ENCODE data around the gene ACADVL. TPM values are rescaled to one million over a fixed set of nuclear protein-coding genes. Genes with fewer than 3 reads are reported as not detected.

Gene ACADVL
- total RNA-seq, 1 donor from 2014 or later, result 702 TPM

- DNase-seq (ENCODE audit: low read depth), result peak; percentile 69
Measured at GRCh38 chr17:7250695-7251627, 31.2 kb downstream of the ACADVL start.

GRCh38 chr17:7251661-7252175 lies 32.0 kb downstream of the ACADVL start, which contains the start of gene CTDNEP1:
CTDNEP1 (minus strand) TSS chr17:7251734; CDS start chr17:7251296, 438 bp downstream.
- peak; percentile 100 for DNase-seq (ENCODE audit: low read depth)

- DNase-seq (ENCODE audit: low read depth), result peak; percentile 95
Measured at GRCh38 chr17:7252176-7253043, 32.7 kb downstream of the ACADVL start, which contains the start of gene ELP5. ELP5 (plus strand) TSS chr17:7252215; CDS start chr17:7252551, 336 bp downstream.

- DNase-seq (ENCODE audit: low read depth), result no peak
Measured at GRCh38 chr17:7253082-7253481, 33.3 kb downstream of the ACADVL start.

- DNase-seq (ENCODE audit: low read depth), result no peak
Measured at GRCh38 chr17:7254511-7254910, 34.8 kb downstream of the ACADVL start.

- no peak for DNase-seq (ENCODE audit: low read depth)
Measured at GRCh38 chr17:7256766-7257456, 37.2 kb downstream of the ACADVL start.

DNA sequence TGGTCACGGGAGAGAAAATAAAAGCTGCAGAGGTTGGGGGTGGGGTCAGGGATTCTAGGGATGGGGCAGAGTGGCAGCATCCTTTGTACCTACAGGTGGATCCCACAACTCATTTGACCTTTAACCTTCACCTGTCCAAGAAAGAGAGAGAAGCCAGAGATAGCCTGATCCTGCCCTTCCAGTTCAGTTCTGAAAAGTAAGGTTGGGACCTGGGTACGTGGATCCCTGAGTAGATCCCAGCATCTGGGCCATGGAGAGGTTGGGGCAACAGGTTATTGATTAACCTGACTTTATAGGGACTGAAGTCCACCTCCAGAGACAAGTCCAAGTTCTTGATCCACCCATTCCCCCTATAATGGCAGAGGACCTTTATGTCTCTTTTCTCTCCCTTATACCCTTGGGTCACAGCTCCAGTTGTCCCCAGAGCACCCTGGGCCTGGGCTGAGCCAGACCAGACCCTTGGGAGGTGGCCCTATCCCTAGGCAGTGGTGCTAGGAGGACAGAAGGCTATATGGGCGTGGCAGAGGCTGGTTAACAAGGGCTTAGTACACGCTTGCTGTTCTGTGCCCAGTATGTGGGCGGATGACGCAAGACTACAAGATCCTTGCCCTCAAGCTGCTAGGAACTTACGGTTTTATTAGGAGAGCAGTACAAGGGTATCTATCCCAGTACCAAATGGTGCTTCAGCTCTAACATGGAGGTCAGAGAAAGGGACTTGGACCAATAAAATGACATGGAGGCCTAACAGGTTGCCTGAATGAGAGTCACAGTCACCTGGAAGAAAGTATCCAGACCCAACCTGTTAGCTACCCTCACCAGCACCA lies 39.2 kb downstream of the ACADVL start:
- DNase-seq (ENCODE audit: low read depth), result no peak

DNA sequence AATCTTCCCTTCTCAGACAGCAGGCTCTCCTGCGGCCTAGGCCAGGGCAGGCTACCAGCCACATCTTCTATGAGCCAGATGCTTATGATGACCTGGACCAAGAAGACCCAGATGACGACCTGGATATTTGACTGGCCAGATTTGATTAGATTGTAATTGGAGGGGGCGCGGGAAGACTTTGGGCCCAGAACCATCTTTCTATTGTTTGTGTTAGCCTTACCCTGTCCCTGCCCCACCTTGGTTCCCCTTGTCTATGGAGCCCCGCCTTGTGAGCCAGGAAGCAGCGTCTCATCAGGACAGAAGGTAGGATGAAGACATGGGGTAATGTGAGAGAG lies 39.8 kb downstream of the ACADVL start:
- no peak for DNase-seq (ENCODE audit: low read depth)

DNA sequence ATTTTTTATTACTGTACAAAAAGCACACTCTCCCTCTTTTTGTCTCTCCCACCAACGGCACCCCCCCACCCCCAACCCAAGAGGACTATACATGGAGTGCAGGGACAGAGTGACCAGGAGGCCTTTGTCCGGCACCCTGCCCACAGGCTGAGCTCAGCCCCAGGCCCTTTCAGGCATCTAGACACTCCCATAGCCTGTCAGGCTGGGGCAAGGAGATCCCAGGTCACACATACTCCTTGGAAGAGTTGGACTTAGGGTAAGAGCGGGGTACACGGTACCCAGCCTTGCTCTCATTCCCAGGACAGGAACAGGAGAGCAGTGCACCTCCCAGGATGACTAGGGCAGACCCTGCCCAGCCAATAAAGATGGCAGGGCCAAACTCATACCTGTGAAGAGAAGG lies 40.4 kb downstream of the ACADVL start:
- no peak for DNase-seq (ENCODE audit: low read depth)

GRCh38 chr17:7260651-7261378 lies 41.1 kb downstream of the ACADVL start:
- no peak for DNase-seq (ENCODE audit: low read depth)

- DNase-seq (ENCODE audit: low read depth), result no peak
Measured at GRCh38 chr17:7261379-7262191, 41.8 kb downstream of the ACADVL start.

DNA sequence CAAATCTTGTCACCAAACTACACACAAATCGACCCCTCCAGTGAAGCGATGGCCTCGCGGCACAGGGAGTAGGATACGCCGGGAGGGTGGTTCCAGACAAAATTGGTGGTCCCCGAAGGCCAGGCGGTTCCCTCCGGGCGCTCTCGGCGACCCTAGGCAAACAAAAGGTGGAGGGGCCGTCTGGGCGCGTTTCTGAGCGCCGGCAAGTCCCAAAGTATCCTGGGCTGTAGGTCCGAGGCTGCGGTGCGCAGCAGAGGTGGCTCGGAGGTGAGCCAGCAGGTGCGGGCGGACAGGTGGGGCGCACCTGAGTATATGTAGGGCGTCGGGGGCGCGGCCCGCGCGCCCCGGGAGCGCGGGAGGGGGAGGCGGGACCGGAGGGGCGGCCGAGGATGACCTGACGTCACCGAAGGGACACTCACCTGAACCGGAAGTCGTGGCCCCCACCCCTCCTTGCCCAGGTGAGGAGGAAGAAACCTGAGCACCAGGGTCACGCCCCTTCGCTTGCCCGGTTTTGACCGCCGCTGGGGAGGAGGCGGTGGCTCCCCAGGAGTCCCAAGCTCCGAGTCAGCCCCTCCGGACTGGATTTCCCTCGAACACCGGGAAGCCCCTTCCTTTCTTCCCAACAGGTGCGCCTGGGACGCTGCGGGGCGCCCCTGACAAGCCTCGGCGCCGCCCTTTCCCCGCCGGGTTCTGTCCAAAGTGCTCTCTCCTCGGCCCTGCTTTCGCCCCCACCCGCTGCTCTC lies 42.6 kb downstream of the ACADVL start, which contains the start of gene CLDN7:
CLDN7 (minus strand) TSS at position 287 of the 743 bp plus-strand sequence. CDS start 435 bp downstream, outside the sequence.
- no peak for DNase-seq (ENCODE audit: low read depth)

- DNase-seq (ENCODE audit: low read depth), result no peak
Measured at GRCh38 chr17:7262935-7263800, 43.4 kb downstream of the ACADVL start.

- DNase-seq (ENCODE audit: low read depth), result no peak
Measured at GRCh38 chr17:7263801-7264078, 44.0 kb downstream of the ACADVL start.

- DNase-seq (ENCODE audit: low read depth), result no peak
Measured at GRCh38 chr17:7266784-7267183, 47.0 kb downstream of the ACADVL start.
